ENCODE data around the gene TMTC1.

GRCh38 chr12:29769162-29769858, 14.4 kb downstream of the TMTC1 start:
- TF ChIP-seq EZH2 (IDR thresholded peaks at IDR 0.05; ENCODE audit: borderline replicate concordance), result no peak
- TF ChIP-seq CTCF (IDR thresholded peaks at IDR 0.05; ENCODE audit: poor library complexity), result no peak

Data from hepatocyte (in vitro differentiated cells).